Activated T-helper 1 cell treated with anti-CD3 and anti-CD28 coated beads, Interleukin-12 subunit alpha, Interleukin-12 subunit beta, Interleukin-2, Interleukin-4 antibody, amounts not matched to agents 30 ng/mL and 10 ng/mL and 1 ng/mL, durations not matched to agents 14 hours and 24 hours and 36 hours (primary cell): ENCODE results near the gene VSTM2B. TPM values are rescaled to one million over a fixed set of nuclear protein-coding genes. Genes with fewer than 3 reads are reported as not detected.
A peak's percentile ranks its signal among the peaks of the same experiment; 100 is the strongest.

Experiments used
- DNase-seq: peaks from one replicate; pipeline ENCODE4 v3.0.0; 2021; ENCODE audit warnings: low spot score
- H3K27ac Mint-ChIP-seq: one replicate; pipeline ENCODE4 v1.8.0; 2021; ENCODE audit warnings: mild to moderate bottlenecking, mixed read lengths
- H3K27me3 Mint-ChIP-seq: one replicate; pipeline ENCODE4 v1.8.0; 2022; ENCODE audit warnings: mild to moderate bottlenecking, moderate library complexity, mixed read lengths; ENCODE audit not compliant: insufficient read depth
- H3K36me3 Mint-ChIP-seq: one replicate; pipeline ENCODE4 v1.8.0; 2021; ENCODE audit warnings: low read depth, mixed read lengths
- H3K4me1 Mint-ChIP-seq: one replicate; pipeline ENCODE4 v1.8.0; 2021; ENCODE audit warnings: low read depth, mixed read lengths
- H3K4me3 Mint-ChIP-seq: one replicate; pipeline ENCODE4 v1.8.0; 2021; ENCODE audit warnings: mild to moderate bottlenecking, moderate library complexity, mixed read lengths
- H3K9me3 Mint-ChIP-seq: one replicate; pipeline ENCODE4 v1.8.0; 2021; ENCODE audit warnings: mixed read lengths
- intact Hi-C: fragments of 100-400 bp; cut with micrococcal nuclease; formaldehyde crosslinking; loops from one replicate; pipeline ENCODE4 v1.15.1; 2024
- total RNA-seq: library from RNA; stranded (reverse); gene quantifications from 2 replicates; pipeline ENCODE4 v1.2.3, GENCODE V29; 2022

Gene VSTM2B
- total RNA-seq, 1 donor from 2014 or later, result not detected

DNA sequence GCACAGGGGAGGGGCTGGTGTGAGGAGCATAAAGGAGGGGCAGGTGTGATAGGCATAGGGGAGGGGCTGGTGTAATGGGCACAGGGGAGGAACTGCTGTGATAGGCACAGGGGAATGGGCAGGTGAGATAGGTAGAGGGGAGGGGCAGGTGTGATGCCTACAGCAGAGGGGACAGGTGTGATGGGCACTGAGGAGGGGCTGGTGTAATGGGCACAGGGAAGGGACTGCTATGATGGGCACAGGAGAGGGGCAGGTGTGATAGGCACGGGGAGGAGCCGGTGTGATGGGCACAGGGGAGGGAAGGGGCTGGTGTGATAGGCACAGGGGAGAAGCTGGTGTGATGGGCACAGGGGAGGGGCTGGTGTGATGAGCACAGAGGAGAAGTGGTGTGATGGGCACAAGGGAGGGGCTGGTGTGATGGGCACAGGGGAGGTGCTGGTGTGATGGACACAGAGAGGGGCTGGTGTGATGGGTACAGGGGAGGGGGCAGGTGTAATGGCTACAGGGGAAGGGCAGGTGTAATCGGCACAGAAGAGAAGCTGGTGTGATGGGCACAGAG, 40.8 kb downstream of the VSTM2B start:
- no peak for DNase-seq
- Mint-ChIP-seq H3K9me3 (peaks cover 4% of the 10 kb centered on the region), H3K4me1 (peaks cover 19% of the 10 kb centered on the region), H3K27ac (no peak overlapping the region), H3K36me3 (no peaks in the 10 kb centered on the region), H3K27me3 (peaks cover 32% of the 10 kb centered on the region), H3K4me3 (no peak overlapping the region)
- intact Hi-C loops, result no loop called here

DNA sequence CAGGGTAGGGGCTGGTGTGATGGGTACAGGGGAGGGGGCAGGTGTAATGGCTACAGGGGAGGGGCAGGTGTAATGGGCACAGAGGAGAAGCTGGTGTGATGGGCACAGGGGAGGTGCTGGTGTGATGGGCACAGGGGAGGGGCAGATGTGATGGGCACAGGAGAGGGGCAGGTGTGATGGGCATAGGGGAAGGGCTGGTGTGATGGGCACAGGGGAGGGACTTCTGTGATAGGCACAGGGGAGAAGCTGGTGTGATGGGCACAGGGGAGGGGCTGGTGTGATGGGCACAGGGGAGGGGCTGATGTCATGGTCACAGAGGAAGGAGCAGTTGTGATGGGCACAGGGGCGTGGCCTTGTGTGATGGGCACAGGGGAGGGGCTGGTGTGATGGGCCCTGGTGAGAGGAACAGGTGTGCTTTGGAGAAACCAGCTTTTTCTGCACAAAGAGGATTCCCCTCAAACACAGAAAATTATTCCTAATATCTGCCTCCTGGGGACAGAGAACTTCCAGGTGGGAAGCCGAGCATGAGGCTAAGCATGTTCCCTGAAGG, 41.6 kb downstream of the VSTM2B start:
- no peaks in the 10 kb centered on the region for H3K36me3 Mint-ChIP-seq
- intact Hi-C loops, result no loop called here
- no peak for DNase-seq
- H3K27me3 Mint-ChIP-seq, result peaks cover 32% of the 10 kb centered on the region
- peaks cover 19% of the 10 kb centered on the region for H3K4me1 Mint-ChIP-seq
- H3K27ac Mint-ChIP-seq, result no peak overlapping the region
- H3K9me3 Mint-ChIP-seq, result peaks cover 4% of the 10 kb centered on the region
- no peak overlapping the region for H3K4me3 Mint-ChIP-seq

DNA sequence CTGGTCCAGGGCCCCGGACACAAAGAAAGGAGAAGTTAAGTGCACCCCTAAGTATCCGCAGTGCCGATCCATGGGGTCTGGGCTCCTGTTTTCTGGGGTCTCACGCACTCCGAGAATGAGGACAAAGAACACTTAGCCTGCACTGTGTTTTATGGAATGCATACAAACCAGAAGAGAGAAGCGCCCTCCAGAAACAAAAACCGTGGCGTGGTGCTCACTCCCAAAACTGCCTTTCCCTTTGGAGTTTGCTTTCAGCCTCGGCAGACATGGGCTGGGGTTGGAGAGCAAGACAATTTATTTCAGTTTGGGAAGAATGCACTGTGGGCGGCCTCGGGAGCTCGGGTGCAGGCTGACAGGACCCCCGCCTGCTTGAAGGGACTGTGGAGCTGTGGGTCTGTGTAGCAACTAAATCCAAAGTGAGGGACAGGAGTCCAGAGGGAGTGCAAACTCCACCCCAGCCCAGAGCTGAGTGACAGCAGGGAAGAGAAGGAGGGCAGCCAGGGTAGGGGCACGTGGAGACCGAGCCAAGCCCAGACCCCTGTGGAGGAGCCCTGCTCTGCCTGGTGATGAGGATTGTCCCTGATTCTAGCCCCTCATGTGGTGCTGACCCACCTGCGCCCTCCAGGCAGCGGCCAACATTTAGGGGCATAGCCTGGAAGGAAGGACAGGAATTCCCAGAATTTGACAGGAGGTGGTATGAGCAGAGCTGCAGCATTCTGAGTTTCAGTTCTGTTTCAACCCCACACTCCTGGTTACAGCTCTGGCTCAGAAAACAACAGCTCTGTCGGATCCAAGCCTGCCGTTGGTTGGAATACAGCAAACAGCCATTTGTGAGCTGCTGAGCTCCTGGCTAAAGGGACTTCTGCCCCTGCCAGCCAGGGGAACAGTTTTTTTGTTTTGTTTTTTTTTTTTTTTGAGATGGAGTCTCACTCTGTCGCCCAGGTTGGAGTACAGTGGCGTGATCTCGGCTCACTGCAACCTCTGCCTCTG, 42.5 kb downstream of the VSTM2B start:
- H3K36me3 Mint-ChIP-seq, result no peaks in the 10 kb centered on the region
- DNase-seq, result no peak
- H3K9me3 Mint-ChIP-seq, result peaks cover 4% of the 10 kb centered on the region
- no peak overlapping the region for H3K27ac Mint-ChIP-seq
- intact Hi-C loops, result no loop called here
- H3K4me3 Mint-ChIP-seq, result no peak overlapping the region
- peaks cover 32% of the 10 kb centered on the region for H3K27me3 Mint-ChIP-seq
- peaks cover 19% of the 10 kb centered on the region for H3K4me1 Mint-ChIP-seq

GRCh38 chr19:29569038-29569911, 43.5 kb downstream of the VSTM2B start:
- H3K27me3 Mint-ChIP-seq, result peaks cover 37% of the 10 kb centered on the region
- no peak for DNase-seq

DNA sequence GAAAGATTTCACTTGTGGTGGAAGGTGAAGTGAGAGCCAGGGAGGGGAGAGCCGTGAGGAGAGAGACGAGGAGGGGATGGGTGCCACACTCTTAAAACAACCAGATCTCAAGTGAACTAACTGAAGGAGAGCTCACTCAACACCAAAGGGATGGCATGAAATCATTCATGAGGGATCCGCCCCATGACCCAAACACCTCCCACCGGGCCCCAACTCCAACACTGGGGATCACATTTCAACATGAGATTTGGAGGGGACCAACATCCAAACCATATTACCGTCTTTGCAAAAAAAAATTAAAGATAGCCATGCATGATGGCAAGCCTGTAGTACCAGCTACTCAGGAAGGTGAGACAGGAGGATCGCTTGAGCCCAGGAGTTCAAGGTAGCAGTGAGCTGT, 45.4 kb downstream of the VSTM2B start:
- no peaks in the 10 kb centered on the region for H3K36me3 Mint-ChIP-seq
- no peaks in the 10 kb centered on the region for H3K9me3 Mint-ChIP-seq
- H3K27me3 Mint-ChIP-seq, result peaks cover 48% of the 10 kb centered on the region
- no peak overlapping the region for H3K27ac Mint-ChIP-seq
- intact Hi-C loops, result no loop called here
- no peak overlapping the region for H3K4me3 Mint-ChIP-seq
- peaks cover 15% of the 10 kb centered on the region for H3K4me1 Mint-ChIP-seq
- no peak for DNase-seq

More at GRCh38 chr19:29569038-29569911, 43.5 kb downstream of the VSTM2B start:
- Mint-ChIP-seq H3K36me3 (no peaks in the 10 kb centered on the region), H3K9me3 (peaks cover 4% of the 10 kb centered on the region), H3K4me1 (peaks cover 19% of the 10 kb centered on the region), H3K27ac (no peak overlapping the region), H3K4me3 (no peak overlapping the region)
- intact Hi-C loops, result no loop called here

DNA sequence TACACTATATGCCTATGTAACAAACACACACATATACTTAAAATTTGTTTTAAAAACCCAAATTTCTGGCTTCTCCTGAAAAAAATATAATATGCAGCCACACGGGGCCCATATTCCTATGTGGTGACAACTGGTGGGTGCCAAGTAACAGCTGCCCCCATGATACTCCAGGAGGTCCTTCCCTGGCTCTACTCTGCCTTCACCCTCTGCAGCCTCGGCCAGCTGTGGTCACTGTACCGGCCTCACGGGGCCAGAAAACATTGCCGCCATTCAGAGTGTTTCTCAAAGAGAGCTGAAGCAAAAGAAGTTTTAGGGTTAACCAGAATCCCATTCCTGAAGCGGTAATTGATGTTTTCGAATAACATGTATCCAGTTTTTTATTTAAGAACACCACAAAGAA, 47.7 kb downstream of the VSTM2B start:
- peaks cover 38% of the 10 kb centered on the region for H3K27me3 Mint-ChIP-seq
- H3K4me1 Mint-ChIP-seq, result peaks cover 34% of the 10 kb centered on the region
- intact Hi-C loops, result no loop called here
- no peak for DNase-seq
- no peaks in the 10 kb centered on the region for H3K36me3 Mint-ChIP-seq
- H3K9me3 Mint-ChIP-seq, result no peaks in the 10 kb centered on the region
- no peak overlapping the region for H3K27ac Mint-ChIP-seq
- no peak overlapping the region for H3K4me3 Mint-ChIP-seq

- Mint-ChIP-seq H3K36me3 (no peaks in the 10 kb centered on the region), H3K27ac (no peak overlapping the region), H3K27me3 (peaks cover 35% of the 10 kb centered on the region), H3K9me3 (no peaks in the 10 kb centered on the region), H3K4me3 (no peak overlapping the region), H3K4me1 (peaks cover 31% of the 10 kb centered on the region)
- intact Hi-C loops, result no loop called here
- DNase-seq, result no peak
Measured at GRCh38 chr19:29574510-29574909, 48.7 kb downstream of the VSTM2B start.

- Mint-ChIP-seq H3K4me3 (peak overlapping the region; percentile 7), H3K27ac (peak overlapping the region; percentile 54), H3K36me3 (no peaks in the 10 kb centered on the region), H3K9me3 (peaks cover 4% of the 10 kb centered on the region), H3K4me1 (peaks cover 29% of the 10 kb centered on the region), H3K27me3 (peaks cover 24% of the 10 kb centered on the region)
- no peak for DNase-seq
- intact Hi-C loops, result loop anchor here (1.0 kb wide), 4 partner anchors 11 to 34 kb away; partner anchors contain the start of gene POP4
Measured at GRCh38 chr19:29576046-29576606, 50.3 kb downstream of the VSTM2B start.

DNA sequence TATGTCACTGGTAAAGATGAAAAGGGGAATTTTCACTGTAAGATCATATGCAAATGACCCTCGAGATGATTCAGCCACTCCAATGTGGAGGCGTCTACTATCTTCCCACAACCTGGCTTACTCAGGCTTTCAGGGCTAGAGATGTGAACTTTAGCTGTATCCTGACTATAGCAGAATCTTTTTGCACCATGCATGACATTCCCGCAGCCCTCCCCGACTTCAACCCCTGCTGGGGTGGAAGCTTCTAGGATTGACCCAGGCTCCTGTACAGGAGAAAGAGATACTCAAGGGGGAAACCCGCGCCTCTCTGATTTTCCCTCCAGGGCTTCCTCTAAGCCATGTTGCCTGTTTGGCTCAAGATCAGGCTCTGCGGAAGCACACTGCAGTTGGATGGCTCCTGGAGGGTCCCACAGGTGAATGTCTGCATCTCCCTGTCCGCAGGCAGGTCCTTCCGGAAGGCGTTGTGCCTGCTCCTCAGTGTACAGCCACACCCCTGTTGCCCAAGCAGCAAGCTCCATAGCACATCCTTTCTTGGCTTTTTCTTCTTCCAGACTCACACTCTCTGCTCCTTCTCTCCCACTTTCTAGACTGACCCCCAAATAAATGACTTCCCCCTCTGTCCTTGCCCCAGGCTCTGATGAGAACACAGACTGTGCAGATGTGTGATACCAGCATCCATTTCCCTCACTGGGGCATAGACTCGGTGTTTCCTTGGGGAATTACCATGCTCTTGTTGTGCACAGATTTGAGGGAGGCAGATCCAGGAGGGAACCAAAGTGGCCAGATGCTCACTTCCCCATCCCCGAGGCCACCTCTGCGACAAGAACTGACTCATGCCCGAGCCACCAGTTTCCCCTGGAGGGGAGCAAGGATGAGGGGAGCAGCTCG, 51.2 kb downstream of the VSTM2B start:
- Mint-ChIP-seq H3K4me1 (peaks cover 29% of the 10 kb centered on the region), H3K36me3 (no peaks in the 10 kb centered on the region), H3K27ac (no peak overlapping the region), H3K4me3 (no peak overlapping the region), H3K27me3 (peaks cover 21% of the 10 kb centered on the region), H3K9me3 (peaks cover 10% of the 10 kb centered on the region)
- no peak for DNase-seq
- intact Hi-C loops, result loop anchor here (1.0 kb wide), 4 partner anchors 10 to 33 kb away; partner anchors contain the start of gene POP4

- intact Hi-C loops, result no loop called here
- DNase-seq, result no peak
- H3K36me3 Mint-ChIP-seq, result no peaks in the 10 kb centered on the region
- no peak overlapping the region for H3K27ac Mint-ChIP-seq
- H3K27me3 Mint-ChIP-seq, result peaks cover 21% of the 10 kb centered on the region
- peaks cover 33% of the 10 kb centered on the region for H3K4me1 Mint-ChIP-seq
- H3K4me3 Mint-ChIP-seq, result no peak overlapping the region
- peaks cover 10% of the 10 kb centered on the region for H3K9me3 Mint-ChIP-seq
Measured at GRCh38 chr19:29577649-29577963, 51.8 kb downstream of the VSTM2B start.

GRCh38 chr19:29578349-29578748, 52.6 kb downstream of the VSTM2B start:
- H3K27ac Mint-ChIP-seq, result no peak overlapping the region
- peaks cover 21% of the 10 kb centered on the region for H3K27me3 Mint-ChIP-seq
- H3K9me3 Mint-ChIP-seq, result peaks cover 10% of the 10 kb centered on the region
- intact Hi-C loops, result no loop called here
- H3K4me3 Mint-ChIP-seq, result no peak overlapping the region
- H3K4me1 Mint-ChIP-seq, result peaks cover 41% of the 10 kb centered on the region
- no peak for DNase-seq
- H3K36me3 Mint-ChIP-seq, result no peaks in the 10 kb centered on the region
